Adrenal gland (tissue), 5 donors: ENCODE data around the gene POP7.
"Not testable (repeated sequence)": the region's sequence is repeated elsewhere in the genome, so short reads cannot be mapped to it uniquely, and the experiment has no call there.

Experiments used
- POLR2A ChIP-seq, 2 donors: fragments of 450-650 bp; IDR thresholded peaks; one replicate each; pipeline ENCODE4 v1.6.1; 2017; ENCODE audit warnings: antibody characterized with exemption in 2 of 2, mild to moderate bottlenecking in 2 of 2, moderate library complexity in 1 of 2
- TF ChIP-seq, protein P1 (sequence below), 6 experiments: fragments of 450-650 bp in 4 of 6; fragments of 200-600 bp in 2 of 6; sonication (generic) in 1 of 6; IDR thresholded peaks; 1 replicate in 5 of 6; 2 replicates in 1 of 6; pipeline versions ENCODE4 v1.5.1 to v1.8.0; 2016 to 2021; ENCODE audit warnings: antibody characterized with exemption in 6 of 6, mild to moderate bottlenecking in 2 of 6, moderate library complexity in 1 of 6
- donor health status: DM: no; HTN: no; CAD: no.

DNA sequence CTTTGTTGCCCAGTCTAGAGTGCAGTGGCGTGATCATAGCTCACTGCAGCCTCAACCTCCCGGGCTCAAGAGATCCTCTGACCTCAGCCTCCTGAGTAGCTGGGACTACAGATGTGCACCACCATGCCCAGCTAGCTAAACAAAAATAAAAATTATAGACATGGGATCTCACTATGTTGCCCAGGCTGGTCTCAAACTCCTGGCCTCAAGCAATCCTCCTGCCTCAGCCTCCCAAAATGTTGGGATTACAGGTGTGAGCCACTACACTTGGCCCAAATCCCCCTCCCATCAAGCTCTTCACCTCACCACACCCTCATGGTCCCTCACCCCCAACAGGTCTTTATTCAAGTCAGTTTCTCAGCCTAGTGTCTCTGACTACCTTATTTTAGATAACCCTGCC lies 11.2 kb downstream of the POP7 start:
- TF ChIP-seq, protein P1, sequence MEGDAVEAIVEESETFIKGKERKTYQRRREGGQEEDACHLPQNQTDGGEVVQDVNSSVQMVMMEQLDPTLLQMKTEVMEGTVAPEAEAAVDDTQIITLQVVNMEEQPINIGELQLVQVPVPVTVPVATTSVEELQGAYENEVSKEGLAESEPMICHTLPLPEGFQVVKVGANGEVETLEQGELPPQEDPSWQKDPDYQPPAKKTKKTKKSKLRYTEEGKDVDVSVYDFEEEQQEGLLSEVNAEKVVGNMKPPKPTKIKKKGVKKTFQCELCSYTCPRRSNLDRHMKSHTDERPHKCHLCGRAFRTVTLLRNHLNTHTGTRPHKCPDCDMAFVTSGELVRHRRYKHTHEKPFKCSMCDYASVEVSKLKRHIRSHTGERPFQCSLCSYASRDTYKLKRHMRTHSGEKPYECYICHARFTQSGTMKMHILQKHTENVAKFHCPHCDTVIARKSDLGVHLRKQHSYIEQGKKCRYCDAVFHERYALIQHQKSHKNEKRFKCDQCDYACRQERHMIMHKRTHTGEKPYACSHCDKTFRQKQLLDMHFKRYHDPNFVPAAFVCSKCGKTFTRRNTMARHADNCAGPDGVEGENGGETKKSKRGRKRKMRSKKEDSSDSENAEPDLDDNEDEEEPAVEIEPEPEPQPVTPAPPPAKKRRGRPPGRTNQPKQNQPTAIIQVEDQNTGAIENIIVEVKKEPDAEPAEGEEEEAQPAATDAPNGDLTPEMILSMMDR (IDR thresholded peaks at IDR 0.05): not testable (repeated sequence)
- not testable (repeated sequence) for TF ChIP-seq POLR2A (IDR thresholded peaks at IDR 0.05)
